DMS 273 treated with DMSO at 0.1 percent for 48 hours (cell line): Measurements from ENCODE around the gene WWOX.

ENCODE experiments used
- DNase-seq: peaks from one replicate; lab custom pipeline; 2025; lab: John Stamatoyannopoulos, UW

WWOX gene

DNA sequence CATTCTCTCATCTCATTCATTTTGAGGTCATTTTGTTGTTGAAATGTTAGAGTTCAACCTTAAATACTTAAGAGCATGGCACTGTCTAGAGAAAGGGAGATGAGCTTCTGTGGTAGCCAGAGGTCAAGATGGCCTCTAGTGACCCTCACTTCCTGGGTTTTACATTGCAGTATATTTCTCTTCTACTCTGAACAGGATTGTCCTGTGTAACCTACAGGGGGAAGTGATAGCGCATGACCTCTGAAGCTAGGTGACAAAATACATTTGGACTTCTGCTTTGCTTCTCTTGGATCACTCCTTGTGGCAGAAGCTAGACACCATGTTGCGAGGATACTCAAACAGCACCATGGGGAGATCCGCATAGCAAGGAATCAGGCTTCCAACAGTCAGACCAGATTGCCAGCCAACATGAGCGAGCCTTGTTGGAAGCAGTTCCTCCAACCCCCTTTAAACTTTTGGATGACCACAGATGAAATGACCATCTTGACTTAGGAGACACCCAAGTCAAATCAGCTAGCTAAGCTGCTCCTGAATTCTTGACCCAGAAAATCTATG, 752.7 kb downstream of the WWOX start:
- no peak for DNase-seq

DNA sequence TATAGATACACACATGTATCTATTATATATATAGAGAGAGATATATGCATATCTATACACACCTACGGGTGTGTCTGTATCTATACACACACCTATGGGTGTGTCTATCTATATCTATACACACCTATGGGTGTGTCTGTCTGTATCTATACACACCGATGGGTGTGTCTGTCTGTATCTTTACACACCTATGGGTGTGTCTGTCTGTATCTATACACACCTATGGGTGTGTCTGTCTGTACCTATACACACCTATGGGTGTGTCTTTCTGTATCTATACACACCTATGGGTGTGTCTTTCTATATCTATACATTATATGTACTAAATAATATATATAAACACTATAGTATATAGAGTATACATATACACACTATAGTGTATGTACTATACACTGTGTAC, 762.6 kb downstream of the WWOX start:
- no peak for DNase-seq

DNA sequence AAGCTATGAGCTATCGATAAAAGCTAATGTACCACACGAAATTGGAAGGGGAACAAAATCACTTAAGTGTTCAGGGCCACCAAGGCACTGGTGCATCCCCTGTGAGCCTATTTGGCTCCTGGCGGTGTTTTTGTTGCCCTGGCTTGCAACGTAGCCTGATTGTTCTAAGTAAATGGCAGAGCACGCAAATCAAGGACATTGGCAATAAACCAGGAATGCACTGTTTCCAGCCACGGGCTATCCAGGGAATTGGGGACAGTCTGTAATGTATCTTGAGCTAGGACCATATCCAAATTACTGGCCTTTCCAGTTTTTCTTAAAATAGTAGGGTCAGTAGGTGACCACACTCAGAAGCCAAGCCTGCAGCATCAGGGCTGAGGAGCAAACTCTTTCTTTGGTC, 767.1 kb downstream of the WWOX start:
- DNase-seq = no peak

DNA sequence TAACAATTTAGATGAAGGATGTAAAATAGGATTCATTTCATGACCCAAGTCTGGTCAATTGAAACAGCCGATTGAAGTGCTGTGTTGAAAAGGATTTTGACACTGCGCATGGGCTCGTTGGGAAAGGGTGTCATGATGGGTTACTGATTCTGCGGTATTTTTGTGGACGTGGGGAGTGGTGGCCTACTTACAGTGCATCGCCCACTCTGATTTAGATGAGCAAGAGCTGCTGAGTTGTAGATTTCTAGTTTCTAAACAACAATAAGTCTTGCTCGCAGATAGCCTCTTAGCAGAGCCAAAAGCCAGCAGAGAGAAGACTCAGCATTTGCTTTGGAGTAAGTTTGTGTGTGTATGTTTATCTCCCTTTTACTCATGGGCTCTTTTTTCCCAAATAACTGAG, 770.0 kb downstream of the WWOX start:
- DNase-seq = no peak

DNA sequence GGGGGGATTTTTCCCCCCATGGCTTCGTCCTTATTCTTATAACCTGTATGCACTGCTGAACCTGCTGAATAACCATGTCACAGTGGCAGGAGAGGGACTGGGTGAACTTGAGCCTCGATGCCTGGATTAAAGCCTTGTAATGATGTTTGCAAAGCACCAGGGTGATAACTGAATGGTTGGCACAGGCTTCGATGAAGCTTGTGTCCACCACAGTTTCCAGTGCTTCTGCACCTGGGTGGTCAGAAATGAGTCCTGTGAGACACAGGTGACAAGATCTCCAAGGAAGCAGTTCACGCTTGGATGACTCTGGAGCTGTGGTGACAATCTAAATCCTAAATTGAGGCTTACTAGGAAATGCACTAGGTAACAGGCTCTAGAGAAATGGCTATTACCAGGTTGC, 771.8 kb downstream of the WWOX start:
- DNase-seq = no peak

DNA sequence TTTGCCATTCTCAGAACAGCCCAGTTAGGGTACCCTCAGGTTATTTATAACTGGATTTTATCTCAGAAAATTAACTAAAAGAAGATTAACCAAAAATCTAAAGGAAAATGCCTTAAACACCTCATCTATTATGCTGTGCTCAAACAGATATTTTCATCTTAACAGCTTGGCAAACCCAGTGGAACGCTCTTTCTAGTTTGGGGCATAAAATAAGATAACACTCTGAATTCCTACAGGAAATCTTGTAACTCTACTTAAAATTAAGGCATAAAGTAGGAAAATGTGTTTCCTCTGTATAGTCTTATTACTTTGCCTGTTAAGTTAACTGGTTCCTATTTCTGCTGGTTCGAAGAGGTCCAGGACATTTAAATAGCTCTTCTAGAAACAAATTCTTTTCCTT, 777.2 kb downstream of the WWOX start:
- no peak for DNase-seq

DNA sequence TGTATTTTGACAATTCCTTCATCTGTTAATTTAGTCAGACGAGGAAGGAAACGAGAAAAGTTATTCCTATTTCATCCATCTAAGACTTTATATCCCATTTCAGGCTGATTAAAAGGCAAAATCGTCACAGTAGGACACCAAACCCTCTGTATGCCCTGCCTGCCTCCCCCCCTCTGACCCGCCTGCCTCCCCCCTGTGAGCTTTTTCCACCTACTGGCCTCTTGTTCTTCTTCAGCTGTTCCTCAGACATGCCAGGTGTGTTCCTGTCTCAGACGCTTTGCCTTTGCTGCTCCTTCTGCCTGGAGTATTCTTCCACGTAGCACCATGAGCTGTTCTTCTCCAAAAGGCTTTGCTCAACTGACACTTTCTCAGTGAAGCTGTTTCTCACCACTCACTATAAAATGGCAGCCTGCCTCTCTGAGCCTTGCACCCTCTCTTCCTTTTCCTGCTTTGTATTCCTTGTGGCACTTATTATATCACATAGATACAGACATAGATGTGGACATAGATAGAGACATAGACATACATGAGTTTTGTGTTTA, 777.7 kb downstream of the WWOX start:
- DNase-seq = no peak

DNA sequence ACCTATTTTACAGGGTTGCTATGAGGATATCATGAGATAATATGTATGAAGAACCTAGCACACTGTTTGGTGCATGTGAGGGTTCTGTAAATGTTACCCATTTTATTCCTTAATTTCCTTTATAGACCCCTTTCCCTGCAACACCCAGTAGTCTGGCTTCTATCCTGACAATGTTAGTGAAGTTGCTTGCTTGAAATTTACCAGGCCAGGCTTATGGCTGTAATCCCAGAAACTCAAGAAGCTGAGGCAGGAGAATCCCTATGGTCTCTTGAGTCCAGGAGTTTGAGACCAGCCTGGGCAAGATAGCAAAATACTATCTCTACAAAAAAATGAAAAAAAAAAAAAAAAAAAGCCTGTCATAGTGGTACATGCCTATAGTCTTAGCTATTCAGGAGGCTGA, 779.1 kb downstream of the WWOX start:
- DNase-seq = no peak

DNA sequence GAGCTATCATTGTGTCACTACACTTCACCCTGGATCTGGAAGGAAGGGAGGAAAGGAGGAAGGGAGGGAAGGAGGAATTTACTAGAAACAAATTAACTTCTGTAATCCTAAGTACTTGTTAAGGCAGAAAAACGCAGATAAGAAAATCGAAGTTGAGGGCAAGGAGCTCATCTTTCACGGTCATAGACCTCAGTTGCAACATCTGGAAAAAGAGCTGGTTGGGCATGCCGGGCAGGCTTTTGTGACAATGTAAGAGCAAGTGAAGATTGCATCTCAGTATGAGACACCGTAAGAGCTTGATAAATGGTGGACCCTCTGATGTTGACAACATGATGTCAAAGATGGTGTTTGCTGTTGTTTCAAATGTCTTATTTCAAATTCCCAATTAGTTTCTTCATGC, 779.6 kb downstream of the WWOX start:
- no peak for DNase-seq

DNA sequence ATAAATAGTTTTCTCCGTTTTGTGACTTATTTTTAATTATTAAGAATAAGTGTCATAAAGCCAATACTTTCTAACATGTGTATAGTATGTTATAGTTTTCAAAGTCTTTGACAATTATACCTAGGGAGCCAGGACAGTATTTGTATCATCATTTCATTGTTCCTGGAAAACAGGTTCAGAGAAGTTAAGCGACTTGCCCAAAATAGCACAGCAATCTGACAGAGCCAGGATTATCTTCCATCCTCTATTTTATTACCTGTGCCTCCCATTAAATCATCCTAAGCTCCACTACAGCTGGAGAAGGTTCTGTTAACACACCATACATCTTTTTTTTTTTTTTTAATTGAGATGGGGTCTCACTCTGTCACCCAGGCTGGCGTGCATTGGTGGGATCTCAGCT, 782.7 kb downstream of the WWOX start:
- DNase-seq = no peak

DNA sequence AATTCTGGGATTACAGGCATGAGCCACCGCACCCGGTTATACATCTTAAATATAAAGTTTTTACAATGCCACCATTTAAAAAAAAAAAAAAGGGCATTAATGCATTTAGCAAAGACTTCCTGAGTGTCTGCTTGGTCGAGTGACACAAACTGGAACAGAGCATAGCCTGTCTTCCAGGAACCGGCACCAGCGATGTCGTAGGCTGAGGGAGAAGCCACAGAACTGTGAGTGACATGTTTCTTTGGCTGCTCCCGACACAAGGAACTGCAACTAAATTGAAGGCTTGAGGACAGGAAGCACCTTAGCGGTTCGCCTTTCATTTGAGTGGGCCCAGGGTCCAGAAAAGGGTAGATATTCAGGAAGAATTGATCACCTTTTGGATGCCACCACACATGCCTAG, 783.3 kb downstream of the WWOX start:
- DNase-seq = no peak

DNA sequence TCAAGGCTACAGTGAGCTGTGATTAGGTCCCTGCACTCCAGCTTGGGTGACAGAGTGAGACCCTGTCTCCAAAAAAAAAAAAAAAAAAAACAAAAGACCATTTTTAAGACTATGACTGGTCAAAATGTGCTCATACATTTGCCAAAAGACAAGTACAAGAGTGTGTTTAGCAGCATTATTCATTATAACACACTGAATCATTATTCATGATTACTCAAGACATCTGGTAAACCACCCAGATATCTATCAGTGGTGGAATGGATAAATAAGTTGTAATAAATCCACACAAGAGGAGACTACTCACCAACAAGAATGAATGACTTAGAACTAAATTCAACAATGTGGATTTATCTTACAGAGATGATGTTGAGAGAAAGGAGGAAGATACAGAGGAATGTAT, 784.8 kb downstream of the WWOX start:
- DNase-seq = no peak

DNA sequence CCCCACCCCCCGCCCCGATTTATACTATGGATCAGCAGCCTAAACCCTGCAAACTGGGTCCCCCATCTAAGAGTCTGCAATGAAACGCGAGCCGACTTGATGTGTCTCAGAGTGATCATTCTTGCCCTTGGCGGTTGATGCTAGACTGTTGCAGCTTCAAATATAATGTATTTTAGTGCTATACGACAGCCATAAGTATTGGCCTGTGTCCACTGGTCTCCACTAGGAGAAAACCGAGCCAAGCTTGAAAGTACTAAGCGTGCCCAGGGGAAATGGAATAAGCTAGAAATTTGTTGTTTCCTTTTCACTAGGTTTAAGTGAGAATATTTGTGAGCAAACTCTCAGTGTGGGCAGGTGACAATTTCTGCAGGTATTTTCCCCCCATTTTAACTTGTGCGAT, 789.9 kb downstream of the WWOX start:
- DNase-seq = no peak

DNA sequence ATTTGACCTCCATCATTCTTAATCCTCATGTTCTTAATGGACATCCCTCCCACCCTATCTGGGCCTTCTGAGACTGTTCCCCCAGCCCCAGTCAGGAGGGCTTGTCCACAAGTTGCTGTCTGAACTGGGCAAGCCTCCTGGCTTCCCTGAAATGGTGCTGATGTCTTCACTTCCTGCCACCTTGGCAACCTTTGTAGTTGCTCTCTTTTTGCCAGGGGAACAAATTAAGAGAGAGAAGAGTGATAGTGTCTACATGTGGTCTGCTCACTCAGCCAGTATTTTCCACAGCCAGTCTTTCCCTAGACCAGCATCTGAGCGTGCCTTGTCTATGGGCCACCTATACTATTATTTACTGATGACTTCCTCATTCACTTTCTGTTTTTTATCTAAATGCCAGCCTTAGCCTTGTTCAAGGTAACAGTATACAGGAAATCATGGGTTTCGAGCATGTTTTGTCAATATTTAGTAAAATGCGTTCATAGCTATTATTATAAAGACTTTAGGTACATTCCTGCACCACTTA, 791.0 kb downstream of the WWOX start:
- DNase-seq = no peak

DNA sequence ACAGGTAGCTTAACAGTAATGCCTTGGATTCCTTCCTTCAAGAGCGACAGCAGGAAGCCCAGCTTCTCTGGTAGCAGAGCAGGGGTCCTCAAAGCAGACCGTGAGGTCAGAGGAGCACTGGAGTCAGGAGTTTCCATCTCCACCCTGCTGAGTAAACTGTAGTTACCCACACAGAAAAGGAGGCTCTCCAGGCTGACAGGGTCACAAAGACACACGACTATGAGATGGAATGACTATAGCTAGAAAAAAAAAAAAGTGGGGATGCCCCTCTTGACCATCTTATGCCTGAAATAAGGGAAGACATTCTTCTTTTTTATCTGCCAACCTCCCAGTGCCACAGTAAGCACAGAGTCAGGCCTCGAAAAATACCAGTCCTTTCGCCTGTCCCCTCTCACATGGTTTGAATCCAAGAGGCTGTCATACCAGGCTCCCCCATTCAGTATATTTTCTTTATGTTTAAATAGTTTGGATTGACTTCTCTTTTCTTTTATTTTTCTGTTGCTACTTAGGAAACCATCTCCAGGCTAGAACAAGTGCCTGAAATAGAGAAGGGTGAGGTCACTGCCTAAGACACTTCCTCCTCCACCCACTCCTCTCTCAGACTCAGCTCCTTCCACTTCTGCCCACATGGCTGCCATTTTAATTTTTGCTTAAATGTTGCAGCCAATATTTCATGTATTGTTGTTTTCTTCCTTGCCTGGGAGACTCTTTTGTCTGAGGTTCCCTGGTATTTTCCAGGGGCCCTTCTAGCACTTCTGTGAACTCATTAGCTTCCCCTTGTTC, 793.7 kb downstream of the WWOX start:
- no peak for DNase-seq

DNA sequence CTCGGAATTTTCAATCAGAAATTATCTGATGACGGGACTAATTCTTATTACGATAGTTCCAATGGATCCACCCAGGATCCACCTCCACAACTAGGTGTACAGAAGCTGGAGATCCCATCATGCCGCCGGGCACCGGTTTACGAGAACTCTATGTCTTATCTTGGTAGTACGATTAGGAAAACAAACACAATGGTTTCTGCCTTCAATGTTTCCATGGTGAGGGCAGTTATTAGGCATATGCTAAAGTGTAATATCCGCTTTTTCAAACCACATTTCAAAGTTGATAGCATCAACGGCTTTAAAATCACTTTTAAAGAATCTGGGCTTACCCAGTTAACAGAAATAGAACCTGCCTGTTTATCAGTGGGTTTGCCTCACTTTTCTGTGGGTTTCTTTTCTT, 795.4 kb downstream of the WWOX start:
- no peak for DNase-seq

DNA sequence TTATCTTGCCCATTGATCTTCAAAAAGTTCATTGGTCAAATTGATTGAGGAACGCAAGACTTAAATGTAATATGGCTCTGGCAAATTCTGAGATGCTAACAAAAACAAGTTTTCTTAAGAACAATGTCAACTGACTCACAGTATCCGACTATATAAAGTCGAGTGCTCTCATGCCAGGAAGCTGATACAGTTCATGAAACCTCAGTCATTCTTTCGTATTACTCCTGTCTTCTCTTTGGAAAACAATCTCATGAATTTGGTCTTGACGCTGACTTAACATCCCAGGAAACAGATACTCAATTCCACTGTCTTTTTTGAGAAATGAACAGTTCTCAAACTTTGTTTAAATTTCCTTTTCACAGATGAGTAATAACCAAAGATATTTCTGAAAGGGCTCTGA, 796.2 kb downstream of the WWOX start:
- DNase-seq = no peak

DNA sequence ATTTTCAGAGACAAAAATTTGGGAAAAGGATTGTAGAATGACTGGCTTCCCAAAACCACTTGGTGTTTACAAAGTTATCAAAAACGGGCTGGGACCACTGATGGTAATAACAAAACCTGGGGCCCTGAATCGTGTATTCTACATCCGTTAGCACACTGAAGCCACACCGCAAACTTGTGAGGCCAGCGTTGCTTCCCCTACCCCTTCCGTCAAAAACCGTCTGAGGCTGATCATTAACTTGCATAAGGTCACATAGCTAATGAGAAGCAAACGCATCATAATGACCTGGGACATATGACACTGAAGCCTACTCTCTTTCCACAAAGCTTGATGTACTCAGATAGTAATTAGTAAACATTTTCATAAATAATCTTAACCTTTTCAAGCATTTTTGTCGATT, 796.8 kb downstream of the WWOX start:
- DNase-seq = no peak

DNA sequence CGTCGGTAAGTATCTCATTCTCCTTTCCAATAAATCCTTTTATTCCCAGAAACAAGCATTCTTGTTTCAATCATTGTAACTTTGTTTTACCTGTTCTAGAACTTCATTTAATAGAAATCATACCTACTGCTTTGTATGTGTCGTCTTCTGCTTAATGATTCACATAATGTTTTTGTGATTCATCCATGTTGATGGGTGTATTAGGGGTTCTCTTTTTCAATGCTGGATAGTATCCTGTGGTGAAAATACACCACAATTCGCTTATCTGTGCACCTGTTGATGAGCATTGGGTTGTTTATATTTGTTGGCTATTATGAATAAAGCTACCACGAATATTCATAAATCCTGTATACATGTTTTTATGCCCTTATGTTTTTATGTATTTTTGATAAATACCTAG, 797.8 kb downstream of the WWOX start:
- DNase-seq = no peak

DNA sequence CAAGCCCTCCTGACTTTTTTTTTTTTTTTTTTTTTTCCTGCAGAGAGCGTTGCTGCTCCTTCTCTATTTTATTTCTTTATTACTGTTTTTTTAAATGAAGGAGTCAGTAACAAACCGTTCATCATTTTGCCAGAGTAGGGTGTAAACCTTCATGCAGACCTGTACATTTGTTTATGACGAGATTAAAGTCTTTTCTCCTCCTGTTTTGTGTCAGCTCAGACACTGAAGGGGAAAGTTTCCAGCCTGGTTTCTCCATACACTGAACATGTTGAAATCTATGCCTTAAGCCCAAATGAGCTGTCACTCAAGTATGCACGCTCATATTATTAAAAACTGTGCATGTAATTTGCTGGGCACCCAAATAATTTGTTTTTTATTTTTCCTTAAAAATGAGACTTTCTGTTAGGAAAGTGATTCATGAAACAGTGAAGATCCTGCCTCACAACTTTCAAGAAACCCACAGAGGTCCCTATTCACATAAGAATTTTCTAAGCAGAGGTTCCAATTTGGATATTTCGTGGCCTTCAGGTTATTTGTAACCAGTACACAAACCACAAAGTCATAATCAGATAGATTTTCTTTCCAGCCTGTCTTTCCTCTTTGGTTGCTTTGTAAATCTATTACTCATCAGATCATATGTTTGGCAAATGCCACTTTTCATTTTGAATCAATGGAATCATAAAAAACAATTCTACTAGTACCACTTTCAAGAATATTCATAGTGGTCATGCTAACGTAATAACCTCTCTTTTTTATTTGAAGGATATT, 800.8 kb downstream of the WWOX start:
- no peak for DNase-seq

DNA sequence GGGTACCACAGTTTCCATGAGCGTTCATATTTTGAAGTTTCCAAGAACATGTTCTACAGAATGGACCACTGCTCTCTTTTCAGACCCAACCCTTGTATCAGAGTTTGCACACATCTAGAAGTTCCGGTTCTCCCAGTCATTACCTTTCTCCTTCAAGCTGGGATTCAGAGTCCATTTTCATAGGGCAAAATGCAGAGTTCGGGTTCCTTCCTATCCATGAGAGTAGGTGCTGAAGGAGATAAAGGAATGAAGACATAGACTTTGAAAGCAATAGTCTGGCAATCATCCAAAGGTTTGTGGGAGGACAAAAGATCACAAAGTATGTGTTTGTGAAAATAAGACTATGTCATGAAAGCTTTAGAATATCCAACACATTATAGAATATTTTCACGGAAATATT, 801.5 kb downstream of the WWOX start:
- no peak for DNase-seq

DNA sequence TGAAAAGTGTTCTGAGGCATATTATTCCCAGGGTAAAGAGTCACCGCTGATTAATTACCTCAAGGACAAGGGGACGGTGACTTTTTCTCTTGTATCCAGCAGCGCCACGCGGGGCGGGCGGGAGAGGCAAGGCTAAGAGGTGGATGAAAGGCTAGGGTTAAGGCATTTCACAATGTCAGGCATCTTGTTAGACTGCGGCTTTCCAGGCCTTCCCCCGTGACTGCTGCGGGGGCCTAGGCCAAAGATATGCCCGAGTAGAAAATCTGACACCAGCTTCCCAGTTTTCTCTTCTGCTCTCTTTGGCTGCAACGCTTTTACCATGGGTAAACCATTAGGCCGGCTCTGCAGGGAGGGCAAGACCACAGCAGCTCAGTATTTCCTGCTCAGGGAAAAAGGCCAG, 802.9 kb downstream of the WWOX start:
- DNase-seq = no peak

DNA sequence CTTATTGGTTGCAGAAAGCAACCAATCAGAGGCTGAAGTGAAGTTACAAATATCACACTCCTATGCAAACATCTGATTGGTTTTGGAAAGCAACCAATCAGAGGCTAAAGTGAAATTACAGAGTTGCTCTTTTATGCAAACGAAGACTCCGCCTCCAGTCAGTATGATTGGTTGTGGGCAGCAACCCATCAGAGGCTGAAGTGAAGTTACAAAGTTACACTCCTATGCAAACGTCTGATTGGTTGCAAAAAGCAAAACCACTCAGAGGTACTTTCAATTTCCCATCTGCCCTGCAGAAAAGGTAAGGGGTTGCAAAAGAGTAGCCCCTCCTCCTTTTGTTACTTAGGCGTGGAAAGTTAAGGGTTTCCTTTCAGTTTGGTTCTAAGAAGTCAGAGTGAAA, 803.8 kb downstream of the WWOX start:
- no peak for DNase-seq
